Keratinocyte (primary cell): ENCODE results near the gene RFESD.

ENCODE experiments used
- CTCF ChIP-seq, 3 experiments: IDR thresholded peaks in 1 of 3; conservative IDR thresholded peaks in 1 of 3; optimal IDR thresholded peaks in 1 of 3; 2 replicates in 2 of 3; 3 replicates in 1 of 3; pipeline versions ENCODE3 to v1.5.1; 2011; ENCODE audit warnings: low read length in 3 of 3, mild to moderate bottlenecking in 3 of 3, moderate library complexity in 2 of 3, control low read depth in 1 of 3, inconsistent platforms in 1 of 3; ENCODE audit not compliant: insufficient read depth in 2 of 3; ENCODE audit errors: extremely low read depth in 1 of 3
- EZH2 ChIP-seq: IDR thresholded peaks from one replicate; pipeline ENCODE4 v1.6.1; 2012; ENCODE audit warnings: inconsistent platforms, mild to moderate bottlenecking, low read length, moderate library complexity

- no peak for TF ChIP-seq CTCF (optimal IDR thresholded peaks at IDR 0.05 in 1 of 3, IDR thresholded peaks at IDR 0.05 in 1 of 3, conservative IDR thresholded peaks at IDR 0.05 in 1 of 3; ENCODE audit: extremely low read depth in 1 of 3, insufficient read depth in 2 of 3, low read length in 3 of 3)
- TF ChIP-seq EZH2, result no peak
These were observed 22.2 kb upstream of the RFESD start for GRCh38 chr5:95624368-95624767.
